ENCODE results near the gene FCRL4. TPM values are rescaled to one million over a fixed set of nuclear protein-coding genes. Genes with fewer than 3 reads are reported as not detected.

FCRL4 gene
- total RNA-seq, 4 donors from 2014 or later = not detected

GRCh38 chr1:157580179-157580827 lies 17.6 kb downstream of the FCRL4 start:
- TF ChIP-seq CTCF (IDR thresholded peaks at IDR 0.05; ENCODE audit: low read depth) = no peak

- TF ChIP-seq CTCF (IDR thresholded peaks at IDR 0.05; ENCODE audit: low read depth) = no peak
Observed at GRCh38 chr1:157577420-157577819, 20.5 kb downstream of the FCRL4 start.

GRCh38 chr1:157575744-157576143 lies 22.1 kb downstream of the FCRL4 start:
- no peak for TF ChIP-seq CTCF (IDR thresholded peaks at IDR 0.05; ENCODE audit: low read depth)

- no peak for TF ChIP-seq CTCF (IDR thresholded peaks at IDR 0.05; ENCODE audit: low read depth)
Observed at GRCh38 chr1:157574836-157575235, 23.0 kb downstream of the FCRL4 start.

- TF ChIP-seq CTCF (IDR thresholded peaks at IDR 0.05; ENCODE audit: low read depth) = no peak
Observed at GRCh38 chr1:157566484-157567300, 31.2 kb downstream of the FCRL4 start.

GRCh38 chr1:157562515-157562914 lies 35.4 kb downstream of the FCRL4 start:
- no peak for TF ChIP-seq CTCF (IDR thresholded peaks at IDR 0.05; ENCODE audit: low read depth)

- TF ChIP-seq CTCF (IDR thresholded peaks at IDR 0.05; ENCODE audit: low read depth) = no peak
Observed at GRCh38 chr1:157558119-157558518, 39.8 kb downstream of the FCRL4 start.
